Prostate gland (tissue), 2 donors: Measurements from ENCODE around the gene GMPPA.

ENCODE experiments used
- POLR2A ChIP-seq: fragments of 450-650 bp; IDR thresholded peaks from one replicate; pipeline ENCODE4 v1.6.1; 2016; ENCODE audit warnings: antibody characterized with exemption, mild to moderate bottlenecking
- POLR2AphosphoS5 ChIP-seq: sonication (generic); formaldehyde crosslinking; IDR thresholded peaks from one replicate; pipeline ENCODE4 v1.6.1; 2017; ENCODE audit warnings: antibody characterized with exemption
- TF ChIP-seq, protein P1 (sequence below), 4 experiments: fragments of 200-600 bp in 2 of 4; fragments of 450-650 bp in 2 of 4; sonication (generic) in 2 of 4; IDR thresholded peaks; 1 replicate in 3 of 4; 2 replicates in 1 of 4; pipeline ENCODE4 v1.5.1; 2016 to 2019; ENCODE audit warnings: antibody characterized with exemption in 4 of 4, mild to moderate bottlenecking in 2 of 4, moderate library complexity in 2 of 4

DNA sequence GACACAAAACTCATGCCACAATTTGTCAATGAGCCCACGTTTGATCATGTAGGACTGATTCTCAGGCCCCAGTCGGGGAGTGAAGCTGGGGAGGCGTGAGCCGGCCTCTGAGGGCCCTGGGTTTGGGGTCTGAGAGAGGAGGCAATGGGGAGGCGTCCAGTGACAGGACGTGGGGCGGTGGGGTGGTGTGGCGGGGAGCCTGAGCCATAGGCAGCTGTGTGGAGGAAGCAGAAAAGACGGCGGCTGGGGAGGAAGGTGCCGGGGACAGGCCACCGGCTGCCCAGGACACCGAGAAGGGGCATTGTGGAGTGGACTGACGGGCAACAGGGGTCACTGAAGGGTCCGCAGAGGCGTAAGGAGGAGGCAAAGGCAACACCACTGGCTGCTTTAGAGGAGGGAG, 37.7 kb downstream of the GMPPA start:
- TF ChIP-seq POLR2AphosphoS5 = no peak
- TF ChIP-seq, protein P1, sequence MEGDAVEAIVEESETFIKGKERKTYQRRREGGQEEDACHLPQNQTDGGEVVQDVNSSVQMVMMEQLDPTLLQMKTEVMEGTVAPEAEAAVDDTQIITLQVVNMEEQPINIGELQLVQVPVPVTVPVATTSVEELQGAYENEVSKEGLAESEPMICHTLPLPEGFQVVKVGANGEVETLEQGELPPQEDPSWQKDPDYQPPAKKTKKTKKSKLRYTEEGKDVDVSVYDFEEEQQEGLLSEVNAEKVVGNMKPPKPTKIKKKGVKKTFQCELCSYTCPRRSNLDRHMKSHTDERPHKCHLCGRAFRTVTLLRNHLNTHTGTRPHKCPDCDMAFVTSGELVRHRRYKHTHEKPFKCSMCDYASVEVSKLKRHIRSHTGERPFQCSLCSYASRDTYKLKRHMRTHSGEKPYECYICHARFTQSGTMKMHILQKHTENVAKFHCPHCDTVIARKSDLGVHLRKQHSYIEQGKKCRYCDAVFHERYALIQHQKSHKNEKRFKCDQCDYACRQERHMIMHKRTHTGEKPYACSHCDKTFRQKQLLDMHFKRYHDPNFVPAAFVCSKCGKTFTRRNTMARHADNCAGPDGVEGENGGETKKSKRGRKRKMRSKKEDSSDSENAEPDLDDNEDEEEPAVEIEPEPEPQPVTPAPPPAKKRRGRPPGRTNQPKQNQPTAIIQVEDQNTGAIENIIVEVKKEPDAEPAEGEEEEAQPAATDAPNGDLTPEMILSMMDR (IDR thresholded peaks at IDR 0.05) = no peak
- TF ChIP-seq POLR2A = no peak
